Spleen (tissue), 7 donors: ENCODE measurements around the gene OSM.

ENCODE experiments used
- POLR2A ChIP-seq, 3 donors: fragments of 450-650 bp; IDR thresholded peaks; one replicate each; pipeline ENCODE4 v1.5.1; 2017; ENCODE audit warnings: antibody characterized with exemption in 3 of 3, mild to moderate bottlenecking in 1 of 3
- TF ChIP-seq, protein P1 (sequence below), 11 experiments: fragments of 200-600 bp in 7 of 11; fragments of 450-650 bp in 4 of 11; sonication (generic) in 4 of 11; IDR thresholded peaks in 8 of 11; conservative IDR thresholded peaks in 3 of 11; 1 replicate in 7 of 11; 2 replicates in 4 of 11; pipeline versions ENCODE4 v1.4.0 to v1.8.0; 2016 to 2021; ENCODE audit warnings: antibody characterized with exemption in 11 of 11, inconsistent platforms in 4 of 11, mild to moderate bottlenecking in 1 of 11
- donor health status: DM: no; HTN: no; CAD: no; lungs with moderate emphysema.
- donor health status: DM: no; HTN: no; CAD: no.
- donor health status: DM: no; HTN: no; CAD: no.

DNA sequence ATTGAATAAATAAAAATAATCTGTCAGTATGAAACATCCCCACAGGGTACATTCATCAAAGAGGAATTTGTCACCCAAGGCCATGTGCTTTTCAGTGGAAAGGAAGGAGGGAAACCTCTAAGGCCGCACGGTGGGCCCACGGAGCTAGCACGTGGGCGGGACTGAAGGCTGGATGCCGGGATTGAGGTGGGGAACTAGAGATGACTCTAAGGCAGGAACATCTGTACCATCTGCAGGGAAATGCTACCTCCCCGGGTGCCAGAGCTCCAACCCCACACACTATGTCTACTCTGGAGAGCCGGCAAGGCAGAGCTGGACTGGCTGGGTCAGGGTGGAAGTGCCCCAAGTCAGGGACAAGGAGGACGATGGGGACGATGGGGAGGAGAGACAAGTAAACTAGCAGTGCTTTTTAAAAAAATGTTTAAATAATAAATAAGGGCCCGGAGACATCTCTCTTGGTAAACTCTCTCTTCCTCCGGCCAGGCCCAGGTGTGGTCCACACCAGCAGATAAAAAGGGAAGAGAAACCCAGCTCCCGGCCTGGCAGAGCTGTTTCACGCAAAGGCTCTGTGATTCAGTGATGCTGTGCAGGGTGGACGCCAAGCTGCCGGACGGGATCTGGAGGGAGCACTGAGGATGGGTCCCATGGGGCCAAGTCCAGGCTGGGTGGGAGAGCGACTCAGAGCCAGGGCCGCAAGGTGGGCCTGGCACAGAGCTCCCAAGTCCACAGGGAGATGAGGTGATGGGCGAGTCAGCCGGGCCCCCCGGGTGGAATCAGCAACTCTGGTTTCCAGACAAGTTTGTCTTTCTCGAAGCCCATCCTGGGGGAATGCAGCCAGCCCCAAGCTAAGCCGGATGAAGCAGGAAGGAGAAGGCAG is 25.9 kb downstream of the OSM start:
- TF ChIP-seq, protein P1, sequence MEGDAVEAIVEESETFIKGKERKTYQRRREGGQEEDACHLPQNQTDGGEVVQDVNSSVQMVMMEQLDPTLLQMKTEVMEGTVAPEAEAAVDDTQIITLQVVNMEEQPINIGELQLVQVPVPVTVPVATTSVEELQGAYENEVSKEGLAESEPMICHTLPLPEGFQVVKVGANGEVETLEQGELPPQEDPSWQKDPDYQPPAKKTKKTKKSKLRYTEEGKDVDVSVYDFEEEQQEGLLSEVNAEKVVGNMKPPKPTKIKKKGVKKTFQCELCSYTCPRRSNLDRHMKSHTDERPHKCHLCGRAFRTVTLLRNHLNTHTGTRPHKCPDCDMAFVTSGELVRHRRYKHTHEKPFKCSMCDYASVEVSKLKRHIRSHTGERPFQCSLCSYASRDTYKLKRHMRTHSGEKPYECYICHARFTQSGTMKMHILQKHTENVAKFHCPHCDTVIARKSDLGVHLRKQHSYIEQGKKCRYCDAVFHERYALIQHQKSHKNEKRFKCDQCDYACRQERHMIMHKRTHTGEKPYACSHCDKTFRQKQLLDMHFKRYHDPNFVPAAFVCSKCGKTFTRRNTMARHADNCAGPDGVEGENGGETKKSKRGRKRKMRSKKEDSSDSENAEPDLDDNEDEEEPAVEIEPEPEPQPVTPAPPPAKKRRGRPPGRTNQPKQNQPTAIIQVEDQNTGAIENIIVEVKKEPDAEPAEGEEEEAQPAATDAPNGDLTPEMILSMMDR (IDR thresholded peaks at IDR 0.05 in 8 of 11, conservative IDR thresholded peaks at IDR 0.05 in 3 of 11): no peak
- no peak for TF ChIP-seq POLR2A (IDR thresholded peaks at IDR 0.05)
